Liver (tissue), 9 donors: ENCODE measurements around the gene LRRC7. TPM values are rescaled to one million over a fixed set of nuclear protein-coding genes. Genes with fewer than 3 reads are reported as not detected.

ENCODE experiments used
- DNase-seq: peaks from one replicate; pipeline ENCODE4 v3.0.0-alpha.2; 2017; ENCODE audit warnings: low spot score
- H3K27ac ChIP-seq, 2 donors: one replicate each; pipeline ENCODE4 v1.7.0; 2013; ENCODE audit warnings: inconsistent platforms in 2 of 2, low read length in 2 of 2, control low read depth in 1 of 2, low read depth in 1 of 2, mild to moderate bottlenecking in 1 of 2
- H3K27me3 ChIP-seq, 4 donors: one replicate each; pipeline versions ENCODE4 v1.6.1 to v1.7.0; 2013; ENCODE audit warnings: low read length in 3 of 4, inconsistent platforms in 1 of 4, mild to moderate bottlenecking in 1 of 4, moderate library complexity in 1 of 4; ENCODE audit not compliant: control insufficient read depth in 4 of 4, insufficient read depth in 4 of 4
- H3K36me3 ChIP-seq, 4 donors: one replicate each; pipeline versions ENCODE4 v1.6.1 to v1.7.0; 2013; ENCODE audit warnings: low read length in 3 of 4, mild to moderate bottlenecking in 3 of 4, low read depth in 1 of 4, moderate library complexity in 1 of 4; ENCODE audit not compliant: control insufficient read depth in 4 of 4, insufficient read depth in 3 of 4
- H3K4me1 ChIP-seq, 4 donors: one replicate each; pipeline versions ENCODE4 v1.6.1 to v1.7.0; 2013; ENCODE audit warnings: low read length in 3 of 4, mild to moderate bottlenecking in 3 of 4, moderate library complexity in 1 of 4; ENCODE audit not compliant: control insufficient read depth in 4 of 4, insufficient read depth in 4 of 4
- H3K4me3 ChIP-seq, 3 donors: one replicate each; pipeline versions ENCODE4 v1.6.1 to v1.7.0; 2013; ENCODE audit warnings: low read length in 3 of 3, control low read depth in 1 of 3, low read depth in 1 of 3, mild to moderate bottlenecking in 1 of 3
- H3K9ac ChIP-seq, 2 donors: one replicate each; pipeline ENCODE4 v1.7.0; 2013; ENCODE audit warnings: low read length in 2 of 2, mild to moderate bottlenecking in 2 of 2, moderate library complexity in 2 of 2, control low read depth in 1 of 2, low read depth in 1 of 2
- H3K9me3 ChIP-seq, 4 donors: one replicate each; pipeline versions ENCODE4 v1.6.1 to v1.7.0; 2013; ENCODE audit warnings: low read length in 3 of 4; ENCODE audit not compliant: control insufficient read depth in 4 of 4
- FOXA1 ChIP-seq: IDR thresholded peaks from 2 replicates; pipeline ENCODE4 v1.6.1; 2016; ENCODE audit warnings: antibody characterized with exemption
- FOXA2 ChIP-seq: IDR thresholded peaks from 2 replicates; pipeline ENCODE4 v1.6.1; 2016; ENCODE audit warnings: antibody characterized with exemption
- GABPA ChIP-seq, 2 donors: IDR thresholded peaks in 1 of 2; conservative IDR thresholded peaks in 1 of 2; 2 replicates each; pipeline ENCODE4 v1.6.1; 2016; ENCODE audit warnings: antibody characterized with exemption in 2 of 2, mild to moderate bottlenecking in 1 of 2, moderate library complexity in 1 of 2
- HNF4G ChIP-seq: IDR thresholded peaks from 2 replicates; pipeline ENCODE4 v1.6.1; 2016; ENCODE audit warnings: antibody characterized with exemption
- JUND ChIP-seq, 2 donors: IDR thresholded peaks; 2 replicates each; pipeline ENCODE4 v1.6.1; 2016; ENCODE audit warnings: antibody characterized with exemption in 2 of 2
- MAX ChIP-seq: IDR thresholded peaks from 2 replicates; pipeline ENCODE4 v1.6.1; 2016; ENCODE audit warnings: antibody characterized with exemption
- NR2F2 ChIP-seq: IDR thresholded peaks from 2 replicates; pipeline ENCODE4 v1.6.1; 2016; ENCODE audit warnings: antibody characterized with exemption
- RAD21 ChIP-seq, 2 donors: IDR thresholded peaks; 2 replicates each; pipeline ENCODE4 v1.6.1; 2016; ENCODE audit warnings: antibody characterized with exemption in 2 of 2, mild to moderate bottlenecking in 2 of 2
- REST ChIP-seq: IDR thresholded peaks from 2 replicates; pipeline ENCODE4 v1.6.1; 2016; ENCODE audit warnings: antibody characterized with exemption, mild to moderate bottlenecking
- ZBTB33 ChIP-seq: IDR thresholded peaks from 2 replicates; pipeline ENCODE4 v1.6.1; 2016; ENCODE audit warnings: antibody characterized with exemption
- WGBS: extraction: QIAGEN DNeasy Blood & Tissue Kit; methylation state at CpG from one replicate; pipeline ENCODE4 v1.1.7; 2013; 5-methylcytosine and 5-hydroxymethylcytosine counted together
- polyA plus RNA-seq, 2 donors: library from polyadenylated mRNA; stranded (reverse) in 1 of 2; unstranded in 1 of 2; fragments of 200-250 nt in 1 of 2; fragments of >200 nt in 1 of 2; fragmentation: Nextera tagmentation in 1 of 2; extraction: Ambion mirVana in 1 of 2; gene quantifications; one replicate each; pipeline versions ENCODE4 v1.2.1 to v1.2.3, GENCODE V29; 2013 to 2015
- total RNA-seq, 2 donors: library from RNA; depleted of rRNA; stranded (reverse); fragments of >200 nt; gene quantifications; one replicate each; pipeline ENCODE4 v1.2.3, GENCODE V29; 2014
- TF ChIP-seq, protein P1 (sequence below): fragments of 150-350 bp; IDR thresholded peaks from 2 replicates; pipeline ENCODE4 v1.5.1; 2017; ENCODE audit warnings: improper control_type of control experiment, low read depth, low read length; ENCODE audit not compliant: missing input control
- TF ChIP-seq, protein P2 (sequence below): IDR thresholded peaks from 2 replicates; pipeline ENCODE4 v1.6.1; 2016; ENCODE audit warnings: antibody characterized with exemption
- donor health status: healthy.
- donor health status: healthy.
- donor health status: healthy.
- donor health status: healthy.
- donor health status: healthy.

Gene LRRC7
- total and polyA plus RNA-seq, 4 donors, result 0.08 to 1.1 (median 0.67) TPM

- TF ChIP-seq HNF4G (no peak), GABPA (IDR thresholded peaks at IDR 0.05 in 1 of 2, conservative IDR thresholded peaks at IDR 0.05 in 1 of 2) (no peak), MAX (no peak), RAD21 (IDR thresholded peaks at IDR 0.05) (no peak), JUND (IDR thresholded peaks at IDR 0.05) (no peak), FOXA2 (no peak), FOXA1 (no peak), NR2F2 (no peak), ZBTB33 (no peak)
- TF ChIP-seq, protein P1, sequence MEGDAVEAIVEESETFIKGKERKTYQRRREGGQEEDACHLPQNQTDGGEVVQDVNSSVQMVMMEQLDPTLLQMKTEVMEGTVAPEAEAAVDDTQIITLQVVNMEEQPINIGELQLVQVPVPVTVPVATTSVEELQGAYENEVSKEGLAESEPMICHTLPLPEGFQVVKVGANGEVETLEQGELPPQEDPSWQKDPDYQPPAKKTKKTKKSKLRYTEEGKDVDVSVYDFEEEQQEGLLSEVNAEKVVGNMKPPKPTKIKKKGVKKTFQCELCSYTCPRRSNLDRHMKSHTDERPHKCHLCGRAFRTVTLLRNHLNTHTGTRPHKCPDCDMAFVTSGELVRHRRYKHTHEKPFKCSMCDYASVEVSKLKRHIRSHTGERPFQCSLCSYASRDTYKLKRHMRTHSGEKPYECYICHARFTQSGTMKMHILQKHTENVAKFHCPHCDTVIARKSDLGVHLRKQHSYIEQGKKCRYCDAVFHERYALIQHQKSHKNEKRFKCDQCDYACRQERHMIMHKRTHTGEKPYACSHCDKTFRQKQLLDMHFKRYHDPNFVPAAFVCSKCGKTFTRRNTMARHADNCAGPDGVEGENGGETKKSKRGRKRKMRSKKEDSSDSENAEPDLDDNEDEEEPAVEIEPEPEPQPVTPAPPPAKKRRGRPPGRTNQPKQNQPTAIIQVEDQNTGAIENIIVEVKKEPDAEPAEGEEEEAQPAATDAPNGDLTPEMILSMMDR, result no peak
- TF ChIP-seq, protein P2, sequence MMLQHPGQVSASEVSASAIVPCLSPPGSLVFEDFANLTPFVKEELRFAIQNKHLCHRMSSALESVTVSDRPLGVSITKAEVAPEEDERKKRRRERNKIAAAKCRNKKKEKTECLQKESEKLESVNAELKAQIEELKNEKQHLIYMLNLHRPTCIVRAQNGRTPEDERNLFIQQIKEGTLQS, result no peak
- H3K9ac ChIP-seq, result no peak overlapping the region
- no peaks in the 10 kb centered on the region for H3K36me3 ChIP-seq
- DNase-seq, result no peak
- H3K27me3 ChIP-seq, result peaks cover 0 to 3% (median 0%) of the 10 kb centered on the region in 4 donors
- H3K4me3 ChIP-seq, result no peak overlapping the region
- no peak overlapping the region for H3K27ac ChIP-seq
- 76% methylated on average over 7 of the region's 7 CpGs for WGBS
- no peaks in the 10 kb centered on the region for H3K4me1 ChIP-seq
- no peaks in the 10 kb centered on the region for H3K9me3 ChIP-seq
Observed at GRCh38 chr1:70041317-70042045, 473.8 kb downstream of the LRRC7 start.

- H3K9ac ChIP-seq, result no peak overlapping the region
Observed at GRCh38 chr1:70042090-70042731, 474.5 kb downstream of the LRRC7 start.

More at GRCh38 chr1:70042090-70042731, 474.5 kb downstream of the LRRC7 start:
- TF ChIP-seq REST (no peak), ZBTB33 (no peak), MAX (no peak)
- H3K27ac ChIP-seq, result no peak overlapping the region
- H3K9me3 ChIP-seq, result no peaks in the 10 kb centered on the region
- WGBS, result 70% methylated on average over 3 of the region's 3 CpGs
- no peak overlapping the region for H3K4me3 ChIP-seq
- H3K36me3 ChIP-seq, result no peaks in the 10 kb centered on the region
- no peaks in the 10 kb centered on the region for H3K4me1 ChIP-seq
- DNase-seq, result no peak
- H3K27me3 ChIP-seq, result peaks cover 0 to 3% (median 0%) of the 10 kb centered on the region in 4 donors
